GM18517 (cell line): ENCODE measurements around the gene MTHFS.

Experiments used
- ATAC-seq: cut with Tn5 transposase; IDR thresholded peaks from one replicate; pipeline ENCODE4 v1.9.1; 2021; ENCODE audit warnings: mild to moderate bottlenecking, moderate library complexity; ENCODE audit not compliant: unreplicated experiment

The MTHFS gene

GRCh38 chr15:79824136-79824701 lies 72.6 kb downstream of the MTHFS start:
- ATAC-seq, result no peak

DNA sequence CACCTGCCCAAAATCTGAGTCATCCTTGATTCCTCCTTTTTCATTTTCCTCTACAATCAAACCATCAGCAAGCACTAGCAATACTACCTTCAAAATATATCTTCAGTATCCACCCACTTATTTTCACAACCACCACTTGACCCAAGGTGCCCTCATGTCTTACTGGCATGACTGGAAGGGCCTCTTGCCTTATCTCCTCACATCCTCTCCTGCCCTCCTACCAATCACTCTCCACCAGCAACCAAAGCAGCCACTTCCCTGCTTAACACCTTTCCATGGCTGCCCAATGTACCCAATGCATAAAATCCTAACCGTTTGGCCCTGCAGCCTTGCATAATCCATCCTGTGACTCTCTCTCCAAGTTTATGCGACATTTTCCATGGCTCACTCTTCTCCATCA lies 76.0 kb downstream of the MTHFS start:
- ATAC-seq, result no peak

- no peak for ATAC-seq
These were observed 76.6 kb downstream of the MTHFS start for GRCh38 chr15:79820176-79820575.

GRCh38 chr15:79816571-79816970 lies 80.2 kb downstream of the MTHFS start:
- ATAC-seq, result no peak

- no peak for ATAC-seq
These were observed 81.3 kb downstream of the MTHFS start for GRCh38 chr15:79815468-79815867.

- no peak for ATAC-seq
These were observed 84.3 kb downstream of the MTHFS start for GRCh38 chr15:79812541-79812940.

GRCh38 chr15:79811406-79812405 lies 85.1 kb downstream of the MTHFS start:
- ATAC-seq, result no peak

GRCh38 chr15:79804838-79805237 lies 92.0 kb downstream of the MTHFS start:
- ATAC-seq, result no peak

- ATAC-seq, result no peak
These were observed 98.5 kb downstream of the MTHFS start for GRCh38 chr15:79798311-79798710.
